ENCODE results near the gene DCAF6. TPM values are rescaled to one million over a fixed set of nuclear protein-coding genes. Genes with fewer than 3 reads are reported as not detected.
"Not testable (repeated sequence)": the region's sequence is repeated elsewhere in the genome, so short reads cannot be mapped to it uniquely, and the experiment has no call there.

The DCAF6 gene
- total RNA-seq, 1 donor from 2014 or later = 73.4 TPM

GRCh38 chr1:168004531-168004930 is 68.0 kb downstream of the DCAF6 start:
- peak in 1 of 2 donors; percentile 3 for DNase-seq (ENCODE audit: low spot score in 2 of 2)
- FAIRE-seq = no peak

GRCh38 chr1:168005529-168005928 is 69.0 kb downstream of the DCAF6 start:
- no peak for FAIRE-seq
- DNase-seq (ENCODE audit: low spot score in 2 of 2) = no peak

- FAIRE-seq (no peak), DNase-seq (ENCODE audit: low spot score in 2 of 2) (no peak)
Observed at GRCh38 chr1:168007691-168008090, 71.2 kb downstream of the DCAF6 start.

GRCh38 chr1:168008595-168008994 is 72.1 kb downstream of the DCAF6 start:
- DNase-seq (ENCODE audit: low spot score in 2 of 2) = no peak
- no peak for FAIRE-seq

GRCh38 chr1:168009322-168009721 is 72.8 kb downstream of the DCAF6 start:
- DNase-seq (ENCODE audit: low spot score in 2 of 2) (no peak), FAIRE-seq (no peak)

- no peak for DNase-seq (ENCODE audit: low spot score in 2 of 2)
- no peak for FAIRE-seq
Observed at GRCh38 chr1:168019407-168019806, 82.9 kb downstream of the DCAF6 start.

- DNase-seq (ENCODE audit: low spot score in 2 of 2) (no peak), FAIRE-seq (no peak)
Observed at GRCh38 chr1:168031198-168031597, 94.7 kb downstream of the DCAF6 start.

- FAIRE-seq (no peak), DNase-seq (ENCODE audit: low spot score in 2 of 2) (no peak)
Observed at GRCh38 chr1:168031627-168032026, 95.1 kb downstream of the DCAF6 start.

- FAIRE-seq = no peak
- DNase-seq (ENCODE audit: low spot score in 2 of 2) = no peak
Observed at GRCh38 chr1:168032029-168032428, 95.5 kb downstream of the DCAF6 start.

GRCh38 chr1:168035345-168035744 is 98.9 kb downstream of the DCAF6 start:
- FAIRE-seq (no peak), DNase-seq (ENCODE audit: low spot score in 2 of 2) (no peak)

GRCh38 chr1:168042362-168042761 is 105.9 kb downstream of the DCAF6 start:
- no peak for DNase-seq (ENCODE audit: low spot score in 2 of 2)

GRCh38 chr1:168045311-168045710 is 108.8 kb downstream of the DCAF6 start:
- no peak for FAIRE-seq

More at GRCh38 chr1:168042362-168042761, 105.9 kb downstream of the DCAF6 start:
- no peak for FAIRE-seq

GRCh38 chr1:168050307-168050706 is 113.8 kb downstream of the DCAF6 start:
- FAIRE-seq (no peak), DNase-seq (ENCODE audit: low spot score in 2 of 2) (no peak)

More at GRCh38 chr1:168045311-168045710, 108.8 kb downstream of the DCAF6 start:
- no peak for DNase-seq (ENCODE audit: low spot score in 2 of 2)

GRCh38 chr1:168050880-168051279 is 114.4 kb downstream of the DCAF6 start:
- no peak for DNase-seq (ENCODE audit: low spot score in 2 of 2)
- FAIRE-seq = no peak

GRCh38 chr1:168053681-168054080 is 117.2 kb downstream of the DCAF6 start:
- DNase-seq (ENCODE audit: low spot score in 2 of 2) (no peak), FAIRE-seq (no peak)

GRCh38 chr1:168054117-168054516 is 117.6 kb downstream of the DCAF6 start:
- no peak for DNase-seq (ENCODE audit: low spot score in 2 of 2)
- FAIRE-seq = no peak

- DNase-seq (ENCODE audit: low spot score in 2 of 2); FAIRE-seq: not testable (repeated sequence)
Observed at GRCh38 chr1:168056152-168056551, 119.7 kb downstream of the DCAF6 start.

GRCh38 chr1:168057355-168057754 is 120.9 kb downstream of the DCAF6 start:
- DNase-seq (ENCODE audit: low spot score in 2 of 2) (no peak), FAIRE-seq (no peak)

- no peak for FAIRE-seq
Observed at GRCh38 chr1:168057921-168058320, 121.4 kb downstream of the DCAF6 start.

GRCh38 chr1:168064216-168064615 is 127.7 kb downstream of the DCAF6 start:
- FAIRE-seq = no peak
- DNase-seq (ENCODE audit: low spot score in 2 of 2) = no peak

More at GRCh38 chr1:168057921-168058320, 121.4 kb downstream of the DCAF6 start:
- no peak for DNase-seq (ENCODE audit: low spot score in 2 of 2)

GRCh38 chr1:168065506-168065905 is 129.0 kb downstream of the DCAF6 start:
- FAIRE-seq (no peak), DNase-seq (ENCODE audit: low spot score in 2 of 2) (no peak)

GRCh38 chr1:168069384-168069783 is 132.9 kb downstream of the DCAF6 start:
- FAIRE-seq = no peak
- no peak for DNase-seq (ENCODE audit: low spot score in 2 of 2)

- FAIRE-seq = no peak
Observed at GRCh38 chr1:168079761-168080160, 143.3 kb downstream of the DCAF6 start.

More at GRCh38 chr1:168079761-168080160, 143.3 kb downstream of the DCAF6 start:
- no peak for DNase-seq (ENCODE audit: low spot score in 2 of 2)
